IPS-20b (cell line): ENCODE results near the gene FUS.

ENCODE experiments used
- H3K27ac ChIP-seq: one replicate; pipeline ENCODE4 v1.5.1; 2013; ENCODE audit warnings: low read length
- H3K27me3 ChIP-seq: 2 replicates; pipeline ENCODE4 v1.6.1; 2013; ENCODE audit warnings: mild to moderate bottlenecking, low read length, inconsistent platforms; ENCODE audit not compliant: insufficient read depth
- H3K36me3 ChIP-seq: 2 replicates; pipeline ENCODE4 v1.6.1; 2013; ENCODE audit warnings: low read depth, mild to moderate bottlenecking, inconsistent platforms, low read length, moderate library complexity; ENCODE audit not compliant: insufficient read depth
- H3K4me1 ChIP-seq: 2 replicates; pipeline ENCODE4 v1.6.1; 2013; ENCODE audit warnings: mild to moderate bottlenecking, control low read depth, inconsistent platforms, low read length, moderate library complexity; ENCODE audit not compliant: insufficient read depth
- H3K4me3 ChIP-seq: 2 replicates; pipeline ENCODE4 v1.5.1; 2013; ENCODE audit warnings: mild to moderate bottlenecking, low read length, inconsistent platforms
- H3K9ac ChIP-seq: 2 replicates; pipeline ENCODE4 v1.6.1; 2013; ENCODE audit warnings: low read depth, mild to moderate bottlenecking, inconsistent platforms, low read length, moderate library complexity
- H3K9me3 ChIP-seq: 2 replicates; pipeline ENCODE4 v1.6.1; 2013; ENCODE audit warnings: mild to moderate bottlenecking, low read depth, low read length, inconsistent platforms; ENCODE audit not compliant: insufficient read depth

FUS gene

DNA sequence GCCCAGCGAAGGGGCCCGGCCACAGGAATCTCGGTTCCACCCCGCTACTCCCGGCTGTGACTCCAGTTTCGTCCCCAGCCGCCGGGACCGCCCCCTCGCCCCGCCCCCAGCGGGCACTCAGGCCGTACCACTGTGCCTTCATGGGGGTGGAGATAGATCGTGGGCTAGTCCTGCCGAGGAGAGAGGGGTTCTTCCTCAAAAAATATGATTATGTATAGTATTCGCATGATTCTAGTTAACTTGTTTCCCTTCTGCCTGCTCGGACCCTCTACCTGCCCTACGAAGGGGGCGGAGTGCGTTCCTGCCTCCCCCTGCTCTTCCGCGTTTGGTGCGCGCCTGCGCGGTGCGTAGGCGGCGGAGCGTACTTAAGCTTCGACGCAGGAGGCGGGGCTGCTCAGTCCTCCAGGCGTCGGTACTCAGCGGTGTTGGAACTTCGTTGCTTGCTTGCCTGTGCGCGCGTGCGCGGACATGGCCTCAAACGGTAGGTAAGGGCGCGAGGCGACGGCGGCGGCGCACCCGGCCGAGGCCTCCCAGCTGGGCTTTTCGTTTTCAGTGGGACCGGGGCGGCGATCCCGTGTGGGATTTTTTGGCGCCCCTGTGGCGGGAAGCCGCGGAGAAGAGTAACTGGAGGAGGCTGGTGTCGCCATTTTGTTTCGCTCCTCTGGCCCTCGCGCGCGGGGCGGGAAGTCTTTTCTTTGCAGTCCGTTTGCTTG is at the start of gene FUS:
Gene FUS, plus strand, starts transcription at position 393 of the 713 bp plus-strand sequence. Its CDS starts 76 bp downstream, at position 469.
- Histone ChIP-seq H3K4me3 (peak within 1 kb of the TSS; percentile 100), H3K9me3 (no peaks in the 10 kb centered on the region), H3K9ac (peak within 1 kb of the TSS; percentile 99), H3K27ac (peak within 1 kb of the TSS; percentile 100), H3K27me3 (no peaks in the 10 kb centered on the region), H3K4me1 (peaks cover 7% of the 10 kb centered on the region), H3K36me3 (peaks cover 39% of the 10 kb centered on the region)

DNA sequence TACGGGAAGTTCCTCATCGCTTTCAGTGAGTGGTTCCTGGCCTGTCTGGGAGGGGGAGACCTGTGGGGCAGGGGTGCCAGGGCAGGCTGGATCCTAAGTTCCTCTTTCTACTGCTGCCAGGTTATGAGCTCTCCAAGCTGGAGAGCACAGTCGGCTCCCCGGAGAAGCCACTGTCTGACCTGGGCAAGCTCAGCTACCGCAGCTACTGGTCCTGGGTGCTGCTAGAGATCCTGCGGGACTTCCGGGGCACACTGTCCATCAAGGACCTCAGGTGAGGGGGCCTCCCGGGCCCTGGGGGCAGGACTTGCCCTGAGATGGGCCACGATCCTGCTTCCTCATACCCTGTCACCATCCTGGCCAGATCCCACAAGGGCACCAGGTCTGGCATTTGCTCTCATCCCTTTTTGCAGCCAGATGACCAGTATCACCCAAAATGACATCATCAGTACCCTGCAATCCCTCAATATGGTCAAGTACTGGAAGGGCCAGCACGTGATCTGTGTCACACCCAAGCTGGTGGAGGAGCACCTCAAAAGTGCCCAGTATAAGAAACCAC is 49.5 kb upstream of the FUS start:
- Histone ChIP-seq H3K27me3 (no peaks in the 10 kb centered on the region), H3K9ac (no peak overlapping the region; the same call in 1 of the 2 replicates), H3K4me3 (no peak overlapping the region), H3K36me3 (peaks cover 40% of the 10 kb centered on the region), H3K27ac (no peak overlapping the region), H3K4me1 (peaks cover 23% of the 10 kb centered on the region), H3K9me3 (no peaks in the 10 kb centered on the region)

DNA sequence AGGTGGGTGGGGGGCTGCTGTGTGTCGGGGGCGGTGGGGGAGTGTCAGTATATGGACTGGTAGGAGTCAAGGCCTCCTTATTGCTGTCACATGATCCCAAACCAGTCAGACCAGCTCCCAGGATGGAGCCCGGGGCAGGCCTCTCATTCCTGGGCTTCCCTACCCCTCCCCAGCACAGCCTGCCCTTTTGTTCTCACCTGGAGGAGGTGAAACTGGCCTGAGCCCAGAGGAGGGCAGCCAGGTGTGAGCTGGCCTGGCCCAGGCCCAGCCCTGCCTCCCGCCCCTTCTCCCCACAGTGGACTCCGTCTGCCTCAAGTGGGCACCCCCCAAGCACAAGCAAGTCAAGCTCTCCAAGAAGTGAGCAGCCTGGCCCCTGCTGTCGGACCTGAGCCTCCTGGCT is 49.0 kb upstream of the FUS start:
- Histone ChIP-seq H3K9ac (peak overlapping the region; percentile 58), H3K27me3 (no peaks in the 10 kb centered on the region), H3K36me3 (peaks cover 40% of the 10 kb centered on the region), H3K27ac (no peak overlapping the region), H3K4me3 (no peak overlapping the region), H3K9me3 (no peaks in the 10 kb centered on the region), H3K4me1 (peaks cover 25% of the 10 kb centered on the region)

DNA sequence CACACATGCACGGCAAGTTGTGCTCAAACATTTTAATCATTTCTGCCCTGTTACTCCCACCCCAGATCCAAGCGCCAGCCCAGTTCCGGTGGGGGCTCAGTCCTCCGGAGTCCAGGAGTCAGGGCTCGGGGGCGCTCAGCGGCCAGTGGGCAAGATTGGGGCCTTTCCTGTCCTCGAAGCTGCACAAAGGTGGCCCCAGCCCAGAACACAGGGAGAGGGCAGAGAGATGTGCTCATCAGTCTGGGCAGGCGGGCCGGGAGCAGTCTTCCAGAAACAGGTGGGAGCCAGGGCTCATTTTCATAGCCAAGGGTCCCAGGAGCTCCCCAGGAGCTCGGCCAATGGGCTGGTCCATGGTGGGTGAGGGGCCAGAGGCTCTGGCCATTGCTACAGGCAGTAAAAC is 48.5 kb upstream of the FUS start:
- no peak overlapping the region for H3K27ac ChIP-seq
- peaks cover 40% of the 10 kb centered on the region for H3K36me3 ChIP-seq
- H3K4me1 ChIP-seq, result peaks cover 26% of the 10 kb centered on the region

DNA sequence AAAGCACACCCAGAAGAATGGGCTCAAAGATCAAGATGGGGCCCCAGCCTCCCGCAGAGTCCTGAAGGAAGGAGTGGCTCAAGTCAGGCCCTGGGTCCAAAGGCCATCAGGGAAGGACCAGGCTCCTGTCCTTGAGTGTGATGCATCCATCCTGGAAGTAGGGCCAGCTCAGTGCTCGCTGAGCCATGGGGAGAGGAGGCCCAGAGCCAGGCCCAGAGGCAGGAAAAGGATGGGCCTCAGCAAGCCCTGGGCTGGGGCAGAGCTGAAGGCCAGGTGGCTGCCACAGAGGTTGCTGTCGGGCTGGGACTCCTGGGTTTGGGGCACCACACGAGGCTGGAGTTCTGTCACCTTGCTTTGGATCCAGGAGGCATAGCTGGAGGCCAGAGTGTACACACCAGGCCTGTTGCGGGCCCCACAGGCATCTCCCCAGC is 48.1 kb upstream of the FUS start:
- Histone ChIP-seq H3K27me3 (no peaks in the 10 kb centered on the region), H3K27ac (no peak overlapping the region), H3K36me3 (peaks cover 40% of the 10 kb centered on the region), H3K9ac (no peak overlapping the region), H3K4me1 (peaks cover 26% of the 10 kb centered on the region), H3K4me3 (no peak overlapping the region), H3K9me3 (no peaks in the 10 kb centered on the region)

More for the DNA sequence above, 48.5 kb upstream of the FUS start:
- H3K27me3 ChIP-seq, result no peaks in the 10 kb centered on the region
- no peak overlapping the region for H3K4me3 ChIP-seq
- H3K9ac ChIP-seq, result peak overlapping the region; percentile 58
- no peaks in the 10 kb centered on the region for H3K9me3 ChIP-seq

DNA sequence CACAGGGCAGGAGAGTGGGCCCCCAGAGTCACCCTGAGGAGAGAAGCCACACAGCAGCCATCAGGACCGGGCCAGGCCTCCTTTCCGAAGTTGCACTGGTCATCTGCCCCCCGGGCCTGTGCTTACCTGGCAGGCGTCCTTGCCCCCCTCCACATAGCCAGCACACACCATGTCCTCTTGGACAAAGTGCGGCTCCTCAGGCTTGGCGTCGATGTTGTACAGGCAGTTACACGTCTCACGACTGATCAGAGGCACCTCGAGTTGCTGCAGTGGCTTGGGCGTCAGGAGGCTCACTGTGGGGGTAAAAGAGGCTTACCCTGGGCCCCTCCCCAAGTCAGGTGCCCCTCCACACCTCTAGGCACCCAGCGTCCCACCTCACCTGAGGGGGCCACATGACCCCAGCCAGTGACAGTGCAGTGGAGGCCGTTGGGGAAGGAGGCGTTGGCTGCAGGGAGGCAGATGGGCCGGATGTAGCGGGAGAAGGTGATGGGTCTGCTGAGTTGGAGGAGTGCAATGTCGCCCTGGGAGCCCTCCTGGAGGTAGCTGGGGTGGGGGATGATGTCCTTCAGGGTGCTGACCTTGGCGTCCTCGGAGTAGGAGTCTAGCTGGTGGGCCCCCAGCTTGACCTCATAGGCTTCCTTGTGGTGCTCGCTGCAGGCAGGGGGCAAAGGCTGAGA is 47.5 kb upstream of the FUS start:
- Histone ChIP-seq H3K9ac (no peak overlapping the region), H3K4me1 (peaks cover 26% of the 10 kb centered on the region), H3K9me3 (no peaks in the 10 kb centered on the region), H3K27ac (no peak overlapping the region), H3K36me3 (peaks cover 35% of the 10 kb centered on the region), H3K4me3 (no peak overlapping the region), H3K27me3 (no peaks in the 10 kb centered on the region)

DNA sequence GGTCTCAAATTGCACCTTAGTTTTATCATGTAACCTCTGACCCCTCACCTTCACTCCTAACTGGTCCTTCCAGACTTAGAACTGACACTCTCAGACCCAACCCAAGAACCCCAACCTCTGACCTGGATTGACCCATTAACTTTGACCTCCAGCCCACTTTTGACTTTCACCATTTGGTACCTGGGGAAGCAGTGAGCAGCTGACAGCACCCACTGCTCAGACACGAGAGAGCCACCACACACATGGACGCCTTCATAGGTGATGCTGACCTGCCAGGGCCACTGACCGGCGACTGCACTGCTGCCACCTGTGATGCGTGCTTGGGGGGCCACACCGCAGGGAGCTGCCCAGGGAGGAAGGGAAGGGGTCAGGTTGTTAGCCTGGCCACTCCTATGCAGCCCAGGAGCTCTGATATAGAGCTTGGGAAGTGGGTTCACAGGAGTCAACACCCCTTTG is 46.9 kb upstream of the FUS start:
- Histone ChIP-seq H3K9me3 (no peaks in the 10 kb centered on the region), H3K4me1 (peaks cover 26% of the 10 kb centered on the region), H3K36me3 (peaks cover 30% of the 10 kb centered on the region), H3K27me3 (no peaks in the 10 kb centered on the region), H3K27ac (no peak overlapping the region), H3K4me3 (0 out of 2 replicates have a peak overlapping the region, but pooled peaks have one; percentile 90), H3K9ac (peak overlapping the region; percentile 92; the same call in 1 of the 2 replicates)

DNA sequence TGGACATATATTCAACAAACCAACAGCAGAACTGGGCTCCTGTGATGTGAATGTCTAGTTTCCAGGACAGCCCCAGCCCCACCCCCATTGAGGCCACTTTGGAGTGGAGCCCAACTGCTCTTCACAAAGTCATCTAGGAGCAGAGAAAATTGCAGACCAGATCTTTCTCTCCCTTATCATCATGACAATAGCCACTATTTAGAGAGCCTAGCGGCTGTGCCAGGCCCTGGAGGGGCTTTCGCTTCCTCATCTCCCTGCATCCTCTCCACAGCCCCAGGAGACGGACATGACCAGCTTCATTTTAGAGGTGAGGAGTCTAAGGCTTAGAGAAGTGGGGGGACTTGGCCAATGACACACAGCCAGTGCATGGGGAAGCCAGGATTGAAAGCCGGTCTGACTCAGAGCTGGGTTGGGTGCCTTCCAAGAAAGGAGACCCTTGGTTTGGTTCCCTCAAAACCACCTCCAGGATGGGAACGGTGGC is 45.8 kb upstream of the FUS start:
- peak overlapping the region; percentile 90 for H3K4me3 ChIP-seq
- no peaks in the 10 kb centered on the region for H3K9me3 ChIP-seq
- peak overlapping the region; percentile 72 for H3K27ac ChIP-seq
- H3K9ac ChIP-seq, result peak overlapping the region; percentile 92; the same call in 1 of the 2 replicates
- no peaks in the 10 kb centered on the region for H3K27me3 ChIP-seq
- peaks cover 24% of the 10 kb centered on the region for H3K36me3 ChIP-seq
- H3K4me1 ChIP-seq, result peaks cover 33% of the 10 kb centered on the region

DNA sequence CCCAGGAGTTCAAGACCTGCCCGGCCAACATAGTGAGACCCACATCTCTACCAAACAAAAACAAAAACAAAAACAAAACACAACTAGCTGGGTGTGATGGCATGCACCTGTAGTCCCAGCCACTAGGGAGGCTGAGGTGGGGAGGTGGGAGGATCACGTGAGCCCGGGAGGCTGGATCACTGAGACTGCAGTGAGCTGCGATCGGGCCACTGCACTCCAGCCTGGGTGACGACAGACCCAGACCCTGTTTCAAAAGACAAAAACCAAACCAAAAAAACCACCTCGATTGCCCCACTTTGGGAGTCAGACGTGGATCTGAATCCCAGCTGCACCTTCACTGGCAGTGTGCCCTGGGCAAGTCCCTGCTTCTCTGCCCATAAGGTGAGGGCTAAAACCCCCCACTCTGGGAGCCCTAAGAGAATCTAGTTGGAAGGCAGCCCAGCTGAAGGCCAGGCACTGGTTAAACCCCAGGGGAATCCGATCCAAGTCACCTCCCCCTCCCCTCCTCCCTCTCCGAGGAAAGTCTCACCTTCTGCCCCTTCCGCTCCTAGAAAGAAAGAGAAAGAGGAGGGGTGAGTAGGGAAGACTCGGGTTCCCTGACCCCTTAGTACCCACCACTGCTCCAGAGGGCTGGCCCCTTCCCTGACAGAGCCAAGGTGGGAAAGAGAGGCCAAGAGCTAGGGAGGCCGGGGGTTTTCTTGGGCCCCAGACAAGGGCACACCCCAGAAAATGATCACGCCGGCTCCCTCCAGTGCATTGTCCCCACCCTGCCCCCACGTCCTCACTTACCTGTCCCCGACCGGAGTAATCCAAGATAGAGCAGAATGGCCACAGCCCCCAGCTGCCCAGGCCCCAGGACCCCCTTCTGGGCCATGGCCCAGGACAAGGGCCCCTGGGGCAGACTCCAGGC is 45.1 kb upstream of the FUS start:
- Histone ChIP-seq H3K9me3 (no peaks in the 10 kb centered on the region), H3K4me1 (peaks cover 36% of the 10 kb centered on the region), H3K27me3 (no peaks in the 10 kb centered on the region), H3K4me3 (peak overlapping the region; percentile 90), H3K9ac (peak overlapping the region; percentile 92), H3K27ac (peak overlapping the region; percentile 72), H3K36me3 (peaks cover 24% of the 10 kb centered on the region)

DNA sequence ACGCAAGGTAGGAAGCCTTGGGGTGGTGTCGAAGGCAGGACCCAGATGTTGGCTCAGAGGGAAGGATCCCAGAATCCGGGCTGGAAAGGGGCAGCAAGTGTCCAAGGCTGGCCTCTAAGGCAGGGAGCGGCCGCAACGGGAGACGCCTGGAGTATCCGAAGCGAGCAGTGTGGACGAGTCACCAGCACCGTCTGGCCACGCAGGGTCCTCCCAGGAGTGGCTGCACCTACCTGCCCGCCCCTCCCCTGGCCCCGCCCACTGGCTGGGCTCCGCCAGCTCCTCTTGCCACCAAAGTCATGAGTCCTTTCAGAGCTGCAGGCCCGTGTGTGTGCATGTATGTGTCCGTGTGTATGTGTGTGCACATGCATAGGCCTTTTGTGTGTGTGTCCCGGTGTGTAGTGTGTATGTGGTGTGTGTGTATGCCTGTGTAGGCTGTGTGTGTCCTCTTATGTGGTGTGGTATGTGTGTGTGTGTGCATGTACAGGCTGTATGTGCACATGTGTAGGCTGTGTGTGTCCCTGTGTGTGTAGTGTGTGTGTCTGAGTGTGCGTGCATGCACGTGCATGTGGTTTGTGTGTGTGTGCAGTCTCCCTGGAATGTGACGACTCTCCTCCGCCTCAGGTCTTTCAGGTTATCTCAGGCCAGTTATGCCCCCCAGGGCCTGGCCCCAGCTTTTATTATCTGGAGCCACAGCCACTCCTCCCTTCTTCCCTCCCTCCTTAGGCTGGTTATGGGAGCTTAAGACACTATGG is 44.2 kb upstream of the FUS start, which contains the start of gene PRSS8:
Gene PRSS8, minus strand, starts transcription at position 193 of the 752 bp plus-strand sequence. CDS start 229 bp downstream, outside the sequence.
- Histone ChIP-seq H3K9ac (peak within 1 kb of the TSS; percentile 92), H3K4me3 (peak within 1 kb of the TSS; percentile 90), H3K27ac (peak within 1 kb of the TSS; percentile 72), H3K36me3 (peaks cover 24% of the 10 kb centered on the region), H3K4me1 (peaks cover 33% of the 10 kb centered on the region), H3K9me3 (no peaks in the 10 kb centered on the region), H3K27me3 (no peaks in the 10 kb centered on the region)
